ENCODE measurements around the gene CXCL9.

Gene CXCL9

DNA sequence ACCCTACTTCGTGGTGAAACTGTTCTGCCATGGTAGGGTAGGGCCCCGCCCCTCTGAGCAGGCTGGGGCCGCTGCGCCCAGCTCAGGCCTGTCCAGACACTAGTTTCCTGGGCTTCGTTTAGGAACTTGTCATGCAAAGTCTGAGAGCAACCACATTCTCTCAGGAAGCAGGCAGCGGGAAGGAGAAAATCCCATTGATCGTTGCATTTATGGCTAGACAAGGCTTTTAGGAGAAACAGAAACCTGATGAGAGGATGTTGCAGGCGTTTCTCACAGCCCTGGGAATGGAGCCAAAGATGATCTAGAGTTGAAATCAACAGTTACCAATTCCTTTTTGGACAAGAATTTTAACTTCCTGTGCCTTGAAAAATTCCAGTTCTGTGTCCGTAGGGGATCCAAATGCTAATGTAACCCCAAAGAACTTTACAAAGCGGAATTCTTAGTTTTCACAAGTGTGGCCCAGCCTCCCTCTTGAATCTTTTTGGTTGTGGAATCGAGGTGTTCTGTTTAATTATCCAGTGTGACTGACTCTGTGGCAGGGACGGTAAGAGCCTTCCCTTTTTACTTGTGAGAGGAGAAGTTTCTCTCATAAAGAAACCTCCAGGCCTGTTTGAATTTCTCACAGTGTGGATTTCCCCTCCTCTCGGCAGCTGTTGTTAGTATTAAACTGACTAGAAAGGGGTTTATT lies 4.5 kb upstream of the CXCL9 start:
- DNase-seq (ENCODE audit: extremely low read depth, low read depth) = peak; percentile 59
- H3K4me3 ChIP-seq (replicated peaks; ENCODE audit: low read depth, low read length) = no peak overlapping the region
- TF ChIP-seq, protein P1, sequence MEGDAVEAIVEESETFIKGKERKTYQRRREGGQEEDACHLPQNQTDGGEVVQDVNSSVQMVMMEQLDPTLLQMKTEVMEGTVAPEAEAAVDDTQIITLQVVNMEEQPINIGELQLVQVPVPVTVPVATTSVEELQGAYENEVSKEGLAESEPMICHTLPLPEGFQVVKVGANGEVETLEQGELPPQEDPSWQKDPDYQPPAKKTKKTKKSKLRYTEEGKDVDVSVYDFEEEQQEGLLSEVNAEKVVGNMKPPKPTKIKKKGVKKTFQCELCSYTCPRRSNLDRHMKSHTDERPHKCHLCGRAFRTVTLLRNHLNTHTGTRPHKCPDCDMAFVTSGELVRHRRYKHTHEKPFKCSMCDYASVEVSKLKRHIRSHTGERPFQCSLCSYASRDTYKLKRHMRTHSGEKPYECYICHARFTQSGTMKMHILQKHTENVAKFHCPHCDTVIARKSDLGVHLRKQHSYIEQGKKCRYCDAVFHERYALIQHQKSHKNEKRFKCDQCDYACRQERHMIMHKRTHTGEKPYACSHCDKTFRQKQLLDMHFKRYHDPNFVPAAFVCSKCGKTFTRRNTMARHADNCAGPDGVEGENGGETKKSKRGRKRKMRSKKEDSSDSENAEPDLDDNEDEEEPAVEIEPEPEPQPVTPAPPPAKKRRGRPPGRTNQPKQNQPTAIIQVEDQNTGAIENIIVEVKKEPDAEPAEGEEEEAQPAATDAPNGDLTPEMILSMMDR (IDR thresholded peaks at IDR 0.05; ENCODE audit: low read depth, low read length, missing control alignments) = no peak

DNA sequence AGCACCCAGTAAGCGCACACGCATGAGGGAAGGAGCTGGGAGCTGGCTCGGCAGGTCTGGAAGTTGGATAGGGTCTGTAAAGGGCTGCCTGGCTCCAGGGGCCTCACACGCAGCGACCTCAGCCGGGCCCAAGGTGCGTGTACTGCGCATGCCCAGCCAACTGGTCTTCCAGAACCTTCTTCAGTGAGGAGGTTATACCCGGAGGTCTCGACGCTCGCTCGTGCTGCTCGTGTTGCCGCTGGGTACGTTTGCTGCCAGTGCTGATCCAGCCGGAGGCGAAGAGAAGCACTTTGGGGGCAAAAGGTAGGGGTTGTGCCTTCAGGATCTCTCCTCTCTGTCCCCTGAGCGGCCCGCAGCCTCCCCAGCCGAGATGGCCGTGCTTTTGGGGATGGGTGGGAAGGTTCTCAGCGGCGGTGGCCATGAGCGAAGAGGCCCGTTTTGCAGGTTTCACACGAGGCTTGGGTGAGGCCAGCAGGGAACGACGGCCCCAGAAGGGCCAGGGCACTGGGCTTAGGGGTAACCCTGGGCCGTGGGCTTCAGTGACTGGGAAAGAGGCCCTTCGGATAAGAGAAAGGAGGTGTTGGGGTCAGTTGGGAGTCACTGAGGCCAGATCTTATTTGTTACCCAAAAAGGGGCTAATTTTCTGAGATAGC lies 3.8 kb upstream of the CXCL9 start:
- TF ChIP-seq, protein P1 (IDR thresholded peaks at IDR 0.05; ENCODE audit: low read depth, low read length, missing control alignments) = no peak
- no peak overlapping the region for H3K4me3 ChIP-seq (replicated peaks; ENCODE audit: low read depth, low read length)
- no peak for DNase-seq (ENCODE audit: extremely low read depth, low read depth)

DNA sequence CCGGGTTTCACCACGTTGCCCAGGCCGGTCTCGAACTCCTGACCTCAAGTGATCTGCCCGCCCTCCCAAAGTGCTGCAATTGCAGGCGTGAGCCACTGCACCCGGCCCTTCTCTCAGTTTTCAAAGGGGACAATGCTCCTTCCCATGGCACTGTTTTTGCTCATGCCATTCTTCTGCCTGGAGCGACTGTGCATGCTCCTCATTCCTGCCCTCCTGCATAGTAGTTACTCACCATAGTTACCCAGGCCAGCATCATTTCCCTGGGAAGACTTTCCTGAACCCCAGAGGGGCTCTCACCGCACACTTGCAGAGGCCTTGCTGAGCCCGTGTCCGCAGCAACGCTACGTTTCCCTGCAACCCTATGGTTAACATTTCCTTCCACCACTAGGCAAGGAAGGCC lies 3.3 kb upstream of the CXCL9 start:
- DNase-seq (ENCODE audit: extremely low read depth, low read depth) = no peak
- TF ChIP-seq, protein P1 (IDR thresholded peaks at IDR 0.05; ENCODE audit: low read depth, low read length, missing control alignments) = no peak
- no peak overlapping the region for H3K4me3 ChIP-seq (replicated peaks; ENCODE audit: low read depth, low read length)

DNA sequence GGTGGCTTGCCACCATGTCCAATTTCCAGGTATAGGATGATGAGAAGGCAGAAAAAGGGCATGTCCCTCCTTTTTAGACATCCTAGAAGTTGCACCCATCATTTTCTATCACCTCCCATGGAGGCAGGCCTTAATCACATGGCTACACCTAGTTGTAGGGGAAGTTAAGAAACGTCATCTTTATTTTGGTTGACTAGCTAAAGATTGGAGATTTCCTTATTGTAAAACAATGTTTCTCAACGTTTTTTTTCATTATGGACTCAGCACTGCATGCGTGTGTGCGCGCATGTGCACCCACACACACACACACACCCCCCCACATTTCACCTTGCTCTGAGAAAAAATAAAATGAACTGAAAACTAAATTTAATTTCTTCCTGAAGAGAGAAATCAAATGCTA lies 2.0 kb upstream of the CXCL9 start:
- no peak overlapping the region for H3K4me3 ChIP-seq (replicated peaks; ENCODE audit: low read depth, low read length)
- TF ChIP-seq, protein P1 (IDR thresholded peaks at IDR 0.05; ENCODE audit: low read depth, low read length, missing control alignments) = no peak
- DNase-seq (ENCODE audit: extremely low read depth, low read depth) = no peak

DNA sequence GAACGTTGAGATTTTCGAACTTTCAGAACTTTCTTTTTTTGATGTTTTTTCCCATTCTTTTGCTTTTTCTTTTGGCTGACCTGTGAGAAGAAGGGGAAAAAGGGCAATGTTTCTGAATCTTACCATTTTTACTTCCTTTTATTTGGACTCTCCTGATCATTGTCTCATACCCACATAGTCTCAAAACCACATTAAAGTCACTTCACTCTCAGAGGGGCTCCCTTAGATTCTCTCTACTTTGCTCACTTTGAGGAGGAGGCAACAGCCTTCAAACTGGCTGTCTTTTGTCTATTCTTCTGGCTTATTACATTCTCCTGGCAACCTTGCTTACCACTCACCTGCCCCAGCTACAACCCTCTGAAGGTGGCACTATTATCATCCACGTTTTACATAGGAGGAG lies 3.7 kb downstream of the CXCL9 start:
- TF ChIP-seq, protein P1 (IDR thresholded peaks at IDR 0.05; ENCODE audit: low read depth, low read length, missing control alignments) = no peak
- DNase-seq (ENCODE audit: extremely low read depth, low read depth) = no peak
- no peak overlapping the region for H3K4me3 ChIP-seq (replicated peaks; ENCODE audit: low read depth, low read length)

DNA sequence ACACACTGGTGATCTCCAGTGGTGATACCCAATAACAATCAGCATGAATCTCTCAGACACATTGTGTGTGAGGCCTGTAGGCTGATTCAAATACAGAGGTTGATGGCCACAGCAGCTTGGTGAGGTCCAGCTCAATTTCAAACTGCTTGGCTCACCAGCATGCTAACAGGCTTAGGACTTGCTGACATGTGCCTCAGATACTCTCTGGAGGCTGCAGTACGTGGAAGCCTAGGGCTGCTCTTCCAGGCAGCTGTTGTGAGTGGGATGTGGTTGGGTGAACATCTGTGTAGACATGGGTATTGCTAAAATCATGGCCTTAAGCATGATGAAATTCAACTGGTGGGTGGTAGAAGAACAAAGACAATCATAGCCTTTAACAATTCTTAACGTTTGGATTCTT lies 4.3 kb downstream of the CXCL9 start:
- DNase-seq (ENCODE audit: extremely low read depth, low read depth) = no peak
- TF ChIP-seq, protein P1 (IDR thresholded peaks at IDR 0.05; ENCODE audit: low read depth, low read length, missing control alignments) = no peak
- H3K4me3 ChIP-seq (replicated peaks; ENCODE audit: low read depth, low read length) = no peak overlapping the region

Data from HFF-Myc (cell line).